Measurements from ENCODE around the gene MYH15. TPM values are rescaled to one million over a fixed set of nuclear protein-coding genes. Genes with fewer than 3 reads are reported as not detected.

Gene MYH15
- total and polyA plus RNA-seq, 2 of the 4 experiments (the other 2 are of a cell fraction): 0.10 to 0.36 TPM

GRCh38 chr3:108513961-108514360, 3.6 kb upstream of the MYH15 start:
- no peak overlapping the region for H3K18ac ChIP-seq (ENCODE audit: low read depth, low read length)
- H3K27me3 ChIP-seq (ENCODE audit: control insufficient read depth, insufficient read depth, low read length): peaks cover 1% of the 10 kb centered on the region; the same call in 1 of the 2 replicates
- WGBS, 2 experiments (ENCODE audit: extremely low coverage in 2 of 2, insufficient read length in 1 of 2): no CpG with 5 or more reads among the region's 3 CpGs
- H3K56ac ChIP-seq (ENCODE audit: extremely low read depth, insufficient read depth, low read length): no peak overlapping the region
- H2BK20ac ChIP-seq (ENCODE audit: low read depth, low read length): no peak overlapping the region
- no peak overlapping the region for H2AFZ ChIP-seq (replicated peaks; ENCODE audit: low read length, poor library complexity)
- H3K4ac ChIP-seq (ENCODE audit: low read depth, low read length): no peak overlapping the region
- ChIA-PET CTCF (interaction anchor here (0.6 to 1.7 kb wide), 4 partner anchors 13 to 568 kb away, joined by 3 to 4 read pairs (median 3); no protein-coding TSS in a partner anchor), POLR2A (ENCODE audit: unreplicated experiment) (no interaction called here)
- in situ Hi-C loops (cut with MboI; ENCODE audit: low sequenced_read_pairs): no loop called here
- no peaks in the 10 kb centered on the region for H3K9me3 ChIP-seq (ENCODE audit: control insufficient read depth, insufficient read depth, low read length)
- no peaks in the 10 kb centered on the region for H3K9me1 ChIP-seq (ENCODE audit: insufficient read depth, low read length)
- H2AK5ac ChIP-seq (ENCODE audit: low read depth, low read length): no peak overlapping the region
- H4K91ac ChIP-seq (ENCODE audit: insufficient read depth, low read depth, low read length): no peak overlapping the region
- BruUV-seq (replicated peaks): no TSS peak
- no peak overlapping the region for H4K5ac ChIP-seq (ENCODE audit: low read depth, low read length)
- dilution Hi-C loops (cut with HindIII; ENCODE audit: low sequenced_read_pairs, unreplicated experiment): no loop called here
- H2BK15ac ChIP-seq (ENCODE audit: low read depth, low read length): no peak overlapping the region
- H4K8ac ChIP-seq (ENCODE audit: low read depth in 2 of 2, low read length in 2 of 2): no peak overlapping the region
- no peaks in the 10 kb centered on the region for H3K4me1 ChIP-seq (ENCODE audit: control insufficient read depth, insufficient read depth, low read length)
- no peaks in the 10 kb centered on the region for H3K79me1 ChIP-seq (ENCODE audit: low read depth in 1 of 2, low read length in 2 of 2)
- H2BK5ac ChIP-seq (ENCODE audit: low read depth, low read length, poor library complexity, severe bottlenecking): no peak overlapping the region
- H2BK120ac ChIP-seq (ENCODE audit: low read depth, low read length): no peak overlapping the region
- no peak overlapping the region for H3K23ac ChIP-seq (ENCODE audit: low read depth, low read length)
- TF ChIP-seq SMC3 (IDR thresholded peaks at IDR 0.05; ENCODE audit: low read depth, low read length) (no peak), BHLHE40 (IDR thresholded peaks at IDR 0.05; ENCODE audit: low read depth, low read length) (no peak), ELK1 (IDR thresholded peaks at IDR 0.05; ENCODE audit: borderline replicate concordance, low read depth, low read length) (no peak), RFX5 (IDR thresholded peaks at IDR 0.05; ENCODE audit: low read depth, low read length) (no peak), FOS (IDR thresholded peaks at IDR 0.05; ENCODE audit: low read depth, low read length) (no peak), NFE2L2 (IDR thresholded peaks at IDR 0.05; ENCODE audit: low read depth, low read length) (no peak), RCOR1 (IDR thresholded peaks at IDR 0.05; ENCODE audit: insufficient replicate concordance, low read length) (no peak), MAFK (IDR thresholded peaks at IDR 0.05; ENCODE audit: low read depth, low read length) (no peak), MAZ (IDR thresholded peaks at IDR 0.05; ENCODE audit: borderline replicate concordance, low read depth, low read length) (no peak)
- TF ChIP-seq, protein P1, sequence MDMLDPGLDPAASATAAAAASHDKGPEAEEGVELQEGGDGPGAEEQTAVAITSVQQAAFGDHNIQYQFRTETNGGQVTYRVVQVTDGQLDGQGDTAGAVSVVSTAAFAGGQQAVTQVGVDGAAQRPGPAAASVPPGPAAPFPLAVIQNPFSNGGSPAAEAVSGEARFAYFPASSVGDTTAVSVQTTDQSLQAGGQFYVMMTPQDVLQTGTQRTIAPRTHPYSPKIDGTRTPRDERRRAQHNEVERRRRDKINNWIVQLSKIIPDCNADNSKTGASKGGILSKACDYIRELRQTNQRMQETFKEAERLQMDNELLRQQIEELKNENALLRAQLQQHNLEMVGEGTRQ (IDR thresholded peaks at IDR 0.05; ENCODE audit: low read depth, low read length): no peak
- H3K14ac ChIP-seq (replicated peaks; ENCODE audit: low read depth, low read length): no peak overlapping the region
- no peak overlapping the region for H3K4me3 ChIP-seq (ENCODE audit: insufficient read depth, low read depth, low read length)
- no peaks in the 10 kb centered on the region for H4K20me1 ChIP-seq (ENCODE audit: insufficient read depth, low read length)
- no peak overlapping the region for H2AK9ac ChIP-seq (replicated peaks; ENCODE audit: low read depth, low read length, poor library complexity)
- no peaks in the 10 kb centered on the region for H3K36me3 ChIP-seq (ENCODE audit: control insufficient read depth, insufficient read depth, low read length)
- intact Hi-C loops (cut with micrococcal nuclease): no loop called here
- ATAC-seq (ENCODE audit: low read depth) (no peak), DNase-seq (peak; percentile 27)
- H3K9ac ChIP-seq (ENCODE audit: low read depth, low read length): no peak overlapping the region
- no peak overlapping the region for H3K4me2 ChIP-seq (ENCODE audit: low read depth, low read length)
- no peak overlapping the region for H3K27ac ChIP-seq (ENCODE audit: insufficient read depth, low read length)

Measured in IMR-90 (cell line).